ENCODE results near the gene LGALS1.

DNA sequence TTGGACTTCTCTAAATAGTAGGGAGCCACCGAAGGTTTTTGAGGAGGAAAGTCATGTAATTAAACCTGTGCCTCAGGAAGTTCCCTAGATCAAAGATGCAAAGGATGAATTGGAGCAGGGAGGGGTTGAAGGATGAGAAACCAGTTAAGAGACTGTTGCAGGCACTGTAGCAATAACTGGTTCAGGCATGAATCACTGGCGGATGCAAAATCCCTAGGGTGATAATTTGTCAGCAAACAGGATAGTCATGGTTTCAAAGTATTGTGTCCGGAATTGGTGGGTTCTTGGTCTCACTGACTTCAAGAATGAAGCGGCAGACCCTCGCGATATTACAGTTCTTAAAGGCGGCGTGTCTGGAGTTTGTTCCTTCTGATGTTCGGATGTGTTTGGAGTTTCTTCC lies 41.3 kb downstream of the LGALS1 start:
- TF ChIP-seq, protein P1, sequence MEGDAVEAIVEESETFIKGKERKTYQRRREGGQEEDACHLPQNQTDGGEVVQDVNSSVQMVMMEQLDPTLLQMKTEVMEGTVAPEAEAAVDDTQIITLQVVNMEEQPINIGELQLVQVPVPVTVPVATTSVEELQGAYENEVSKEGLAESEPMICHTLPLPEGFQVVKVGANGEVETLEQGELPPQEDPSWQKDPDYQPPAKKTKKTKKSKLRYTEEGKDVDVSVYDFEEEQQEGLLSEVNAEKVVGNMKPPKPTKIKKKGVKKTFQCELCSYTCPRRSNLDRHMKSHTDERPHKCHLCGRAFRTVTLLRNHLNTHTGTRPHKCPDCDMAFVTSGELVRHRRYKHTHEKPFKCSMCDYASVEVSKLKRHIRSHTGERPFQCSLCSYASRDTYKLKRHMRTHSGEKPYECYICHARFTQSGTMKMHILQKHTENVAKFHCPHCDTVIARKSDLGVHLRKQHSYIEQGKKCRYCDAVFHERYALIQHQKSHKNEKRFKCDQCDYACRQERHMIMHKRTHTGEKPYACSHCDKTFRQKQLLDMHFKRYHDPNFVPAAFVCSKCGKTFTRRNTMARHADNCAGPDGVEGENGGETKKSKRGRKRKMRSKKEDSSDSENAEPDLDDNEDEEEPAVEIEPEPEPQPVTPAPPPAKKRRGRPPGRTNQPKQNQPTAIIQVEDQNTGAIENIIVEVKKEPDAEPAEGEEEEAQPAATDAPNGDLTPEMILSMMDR (conservative IDR thresholded peaks at IDR 0.05; ENCODE audit: low read depth, low read length): no peak
- no peak for TF ChIP-seq EZH2 (IDR thresholded peaks at IDR 0.05; ENCODE audit: low read length, unreplicated experiment)
- TF ChIP-seq EZH2phosphoT487 (IDR thresholded peaks at IDR 0.05; ENCODE audit: borderline replicate concordance, low read length): no peak
